Right renal cortex interstitium (tissue), 3 donors: ENCODE measurements around the gene NCLN. TPM values are rescaled to one million over a fixed set of nuclear protein-coding genes. Genes with fewer than 3 reads are reported as not detected.
"Not testable (repeated sequence)": the region's sequence is repeated elsewhere in the genome, so short reads cannot be mapped to it uniquely, and the experiment has no call there.

ENCODE experiments used
- DNase-seq, 3 donors: peaks; one replicate each; pipeline ENCODE4 v3.0.0-alpha.2; 2013; ENCODE audit warnings: low read depth in 3 of 3, low spot score in 2 of 3
- polyA plus RNA-seq, 3 donors: library from polyadenylated mRNA; unstranded; fragments of 120-200 nt; gene quantifications; one replicate each; pipeline ENCODE4 v1.2.1, GENCODE V29; 2013; ENCODE audit not compliant: insufficient read length in 3 of 3

The NCLN gene
- polyA plus RNA-seq, 3 donors = 28.4 to 33.5 (median 33.0) TPM

DNA sequence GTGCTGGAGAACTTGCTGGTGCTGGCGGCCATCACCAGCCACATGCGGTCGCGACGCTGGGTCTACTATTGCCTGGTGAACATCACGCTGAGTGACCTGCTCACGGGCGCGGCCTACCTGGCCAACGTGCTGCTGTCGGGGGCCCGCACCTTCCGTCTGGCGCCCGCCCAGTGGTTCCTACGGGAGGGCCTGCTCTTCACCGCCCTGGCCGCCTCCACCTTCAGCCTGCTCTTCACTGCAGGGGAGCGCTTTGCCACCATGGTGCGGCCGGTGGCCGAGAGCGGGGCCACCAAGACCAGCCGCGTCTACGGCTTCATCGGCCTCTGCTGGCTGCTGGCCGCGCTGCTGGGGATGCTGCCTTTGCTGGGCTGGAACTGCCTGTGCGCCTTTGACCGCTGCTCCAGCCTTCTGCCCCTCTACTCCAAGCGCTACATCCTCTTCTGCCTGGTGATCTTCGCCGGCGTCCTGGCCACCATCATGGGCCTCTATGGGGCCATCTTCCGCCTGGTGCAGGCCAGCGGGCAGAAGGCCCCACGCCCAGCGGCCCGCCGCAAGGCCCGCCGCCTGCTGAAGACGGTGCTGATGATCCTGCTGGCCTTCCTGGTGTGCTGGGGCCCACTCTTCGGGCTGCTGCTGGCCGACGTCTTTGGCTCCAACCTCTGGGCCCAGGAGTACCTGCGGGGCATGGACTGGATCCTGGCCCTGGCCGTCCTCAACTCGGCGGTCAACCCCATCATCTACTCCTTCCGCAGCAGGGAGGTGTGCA is 6.6 kb upstream of the NCLN start:
- DNase-seq = no peak

DNA sequence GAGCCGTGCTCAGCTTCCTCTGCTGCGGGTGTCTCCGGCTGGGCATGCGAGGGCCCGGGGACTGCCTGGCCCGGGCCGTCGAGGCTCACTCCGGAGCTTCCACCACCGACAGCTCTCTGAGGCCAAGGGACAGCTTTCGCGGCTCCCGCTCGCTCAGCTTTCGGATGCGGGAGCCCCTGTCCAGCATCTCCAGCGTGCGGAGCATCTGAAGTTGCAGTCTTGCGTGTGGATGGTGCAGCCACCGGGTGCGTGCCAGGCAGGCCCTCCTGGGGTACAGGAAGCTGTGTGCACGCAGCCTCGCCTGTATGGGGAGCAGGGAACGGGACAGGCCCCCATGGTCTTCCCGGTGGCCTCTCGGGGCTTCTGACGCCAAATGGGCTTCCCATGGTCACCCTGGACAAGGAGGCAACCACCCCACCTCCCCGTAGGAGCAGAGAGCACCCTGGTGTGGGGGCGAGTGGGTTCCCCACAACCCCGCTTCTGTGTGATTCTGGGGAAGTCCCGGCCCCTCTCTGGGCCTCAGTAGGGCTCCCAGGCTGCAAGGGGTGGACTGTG is 5.9 kb upstream of the NCLN start:
- DNase-seq = no peak

DNA sequence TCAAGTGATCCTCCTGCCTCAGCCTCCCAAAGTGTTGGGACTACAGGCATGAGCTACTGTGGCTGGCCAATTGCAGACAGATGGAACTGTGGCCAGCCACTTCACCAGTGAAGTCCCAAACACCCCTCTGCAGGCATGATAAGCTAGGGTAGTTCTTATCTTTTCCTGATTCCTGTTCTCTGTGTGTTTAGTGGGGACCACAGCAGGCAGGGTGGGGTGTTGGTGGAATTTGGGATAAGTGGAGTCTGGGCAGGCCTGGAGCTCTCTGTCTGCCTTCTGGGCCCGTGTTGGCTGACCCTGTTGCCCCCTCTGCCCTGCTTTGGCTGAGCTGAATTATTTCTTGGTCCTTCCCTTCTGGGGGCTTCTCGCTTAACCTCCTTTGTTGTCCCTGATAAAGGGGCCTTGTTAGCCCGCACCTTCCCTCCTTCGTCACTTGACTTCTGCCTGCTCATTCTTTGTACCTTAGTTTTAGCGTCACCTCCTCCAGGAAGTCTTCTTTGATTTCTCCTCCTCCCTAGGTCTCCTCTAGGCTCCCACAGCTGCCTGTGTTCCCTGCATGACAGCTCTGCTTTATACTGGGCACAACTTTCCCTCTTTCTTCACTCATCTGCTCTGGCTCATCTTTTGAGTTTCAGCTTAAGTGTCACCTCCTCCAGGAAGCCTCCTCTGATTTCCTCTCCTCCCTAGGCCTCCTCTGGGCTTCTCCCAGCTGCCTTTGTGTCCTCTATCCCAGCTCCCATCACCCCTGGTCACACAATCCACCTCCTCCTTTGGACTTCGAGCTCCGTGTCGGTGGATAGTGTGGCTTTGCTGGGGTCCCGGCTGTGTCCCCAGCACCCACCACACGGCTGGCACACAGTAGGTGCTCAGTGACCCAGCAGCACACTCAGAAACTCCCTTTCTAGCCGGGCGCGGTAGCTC is 1.7 kb upstream of the NCLN start:
- no peak for DNase-seq

DNA sequence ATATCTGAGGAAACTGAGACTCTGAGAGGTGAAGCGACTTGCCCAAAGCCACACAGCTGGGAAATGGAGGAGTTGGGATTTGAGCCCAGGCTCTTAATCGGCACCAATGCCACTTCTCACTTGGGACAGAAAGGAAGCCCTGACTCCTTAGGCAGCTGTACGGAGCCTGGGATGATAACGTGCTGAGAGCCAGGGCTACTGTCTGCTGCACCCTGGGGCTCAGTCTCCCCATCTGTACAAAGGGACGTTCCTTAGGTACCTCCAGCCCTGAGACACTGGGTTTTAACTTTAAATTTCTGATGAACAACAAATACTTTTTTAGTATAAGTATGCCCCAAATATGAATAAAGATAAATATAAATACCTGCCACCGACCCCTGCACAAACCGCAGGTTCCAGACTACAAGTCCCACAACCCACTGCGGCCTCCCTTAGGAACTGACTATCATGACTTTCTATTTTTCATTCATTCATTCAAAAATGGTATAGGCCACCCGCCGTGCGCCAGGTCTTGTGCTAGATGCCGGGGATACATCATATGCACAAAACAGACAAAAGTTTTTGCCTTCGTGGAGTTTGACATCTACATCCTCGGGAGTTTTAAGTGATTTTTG is 776 bp upstream of the NCLN start:
- DNase-seq = no peak

DNA sequence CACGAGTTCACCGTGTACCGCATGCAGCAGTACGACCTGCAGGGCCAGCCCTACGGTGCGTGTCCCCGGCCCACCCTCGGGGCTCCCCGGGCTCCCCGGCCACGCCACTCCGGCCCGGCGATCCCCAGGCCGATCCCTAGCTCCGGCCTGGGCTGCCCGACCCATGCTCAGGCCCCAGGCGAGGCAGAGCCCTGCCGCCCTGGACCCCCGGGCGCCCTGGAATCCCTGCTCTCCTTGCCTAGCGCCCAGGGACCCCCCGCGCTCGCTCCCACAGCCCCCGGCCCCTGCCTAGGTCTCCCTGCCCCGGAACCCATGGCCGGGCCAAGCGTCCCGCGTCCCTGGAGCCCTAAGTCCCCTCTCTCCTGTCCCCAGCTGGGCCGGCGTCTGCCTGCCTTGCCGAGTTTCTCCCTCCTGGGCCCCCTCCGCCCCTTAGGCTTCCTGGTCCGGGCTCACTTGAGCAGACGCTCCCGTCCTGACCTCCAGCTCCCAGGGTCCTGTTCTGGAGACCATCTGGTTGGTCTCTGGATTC is 494 bp downstream of the NCLN start:
- no peak for DNase-seq

DNA sequence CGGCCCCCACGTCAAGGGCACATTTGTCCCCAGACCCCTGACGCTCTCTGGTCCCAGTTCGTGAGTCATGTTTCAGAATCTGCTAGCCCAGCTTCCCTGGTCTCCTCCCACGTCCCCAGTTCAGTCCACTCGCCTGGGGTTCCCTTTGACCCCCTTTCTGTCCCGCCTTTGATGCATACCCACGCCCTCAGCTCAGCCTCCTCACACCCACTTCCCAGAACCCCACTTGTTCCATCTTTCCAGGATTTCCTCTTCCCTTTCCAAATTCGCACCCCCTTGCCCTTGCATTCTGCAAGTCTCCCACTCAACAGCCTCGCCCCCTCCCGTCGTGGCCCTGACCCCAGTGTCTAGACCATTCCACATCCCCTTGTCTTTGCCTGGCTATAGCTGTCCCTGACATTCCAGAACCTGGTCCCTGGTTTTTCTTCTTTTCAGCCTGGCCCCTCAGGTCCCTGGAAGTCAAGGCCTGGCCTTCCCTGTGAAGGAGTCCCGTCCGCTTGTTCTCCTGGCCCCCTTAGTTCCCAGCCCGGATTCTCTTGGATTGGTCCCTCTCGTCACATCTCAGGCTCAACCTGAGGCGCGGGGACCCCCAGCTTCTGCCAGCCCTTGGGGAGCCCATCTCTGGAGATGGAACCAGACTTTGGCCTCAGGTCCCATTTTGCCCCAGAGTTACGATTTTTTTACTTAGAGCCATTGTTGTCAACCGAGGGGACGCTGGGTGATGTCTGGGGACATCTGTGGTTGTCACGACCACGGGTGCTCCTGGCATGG is 1.3 kb downstream of the NCLN start:
- no peak for DNase-seq

DNA sequence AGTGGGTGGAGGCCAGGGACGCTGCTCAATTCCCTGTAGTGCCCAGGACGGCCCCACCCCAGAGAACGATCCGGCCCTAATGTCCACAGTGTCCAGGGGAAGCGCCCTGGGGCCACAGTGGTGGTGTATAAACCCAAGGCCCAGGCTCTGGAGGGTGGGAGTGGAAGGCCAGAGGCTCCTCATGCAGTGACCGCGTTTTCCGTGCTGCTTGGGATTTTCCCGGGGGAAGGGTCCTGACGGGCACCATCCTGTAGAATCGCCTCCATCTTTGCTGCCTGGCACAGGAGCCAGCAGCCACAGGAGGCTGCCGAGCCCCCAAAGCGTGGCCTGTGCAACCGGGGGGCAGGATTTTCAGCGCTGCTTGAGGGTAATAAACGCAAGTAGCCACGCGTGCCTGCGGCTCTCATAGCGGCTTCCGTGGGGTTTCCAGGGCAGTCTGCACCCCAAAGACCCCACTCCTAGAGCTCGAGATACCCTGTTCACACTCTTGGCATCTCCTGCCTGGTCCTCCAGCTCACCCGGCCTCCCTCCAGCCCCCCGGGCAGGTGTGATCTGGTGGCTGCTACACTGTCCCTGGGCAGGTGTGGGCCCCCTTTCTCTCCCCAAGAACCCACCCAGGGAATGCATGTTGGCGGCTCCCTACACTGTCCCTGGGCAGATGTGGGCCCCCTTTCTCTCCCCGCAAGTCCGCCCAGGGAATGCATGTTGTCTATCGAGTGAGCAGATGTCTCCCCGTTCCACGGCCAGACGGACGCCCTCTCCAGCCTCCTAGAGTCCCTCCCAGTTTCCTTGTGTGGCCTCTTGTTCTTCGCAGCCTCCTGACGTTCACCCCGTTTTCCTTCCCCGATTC is 2.2 kb downstream of the NCLN start:
- DNase-seq = no peak

DNA sequence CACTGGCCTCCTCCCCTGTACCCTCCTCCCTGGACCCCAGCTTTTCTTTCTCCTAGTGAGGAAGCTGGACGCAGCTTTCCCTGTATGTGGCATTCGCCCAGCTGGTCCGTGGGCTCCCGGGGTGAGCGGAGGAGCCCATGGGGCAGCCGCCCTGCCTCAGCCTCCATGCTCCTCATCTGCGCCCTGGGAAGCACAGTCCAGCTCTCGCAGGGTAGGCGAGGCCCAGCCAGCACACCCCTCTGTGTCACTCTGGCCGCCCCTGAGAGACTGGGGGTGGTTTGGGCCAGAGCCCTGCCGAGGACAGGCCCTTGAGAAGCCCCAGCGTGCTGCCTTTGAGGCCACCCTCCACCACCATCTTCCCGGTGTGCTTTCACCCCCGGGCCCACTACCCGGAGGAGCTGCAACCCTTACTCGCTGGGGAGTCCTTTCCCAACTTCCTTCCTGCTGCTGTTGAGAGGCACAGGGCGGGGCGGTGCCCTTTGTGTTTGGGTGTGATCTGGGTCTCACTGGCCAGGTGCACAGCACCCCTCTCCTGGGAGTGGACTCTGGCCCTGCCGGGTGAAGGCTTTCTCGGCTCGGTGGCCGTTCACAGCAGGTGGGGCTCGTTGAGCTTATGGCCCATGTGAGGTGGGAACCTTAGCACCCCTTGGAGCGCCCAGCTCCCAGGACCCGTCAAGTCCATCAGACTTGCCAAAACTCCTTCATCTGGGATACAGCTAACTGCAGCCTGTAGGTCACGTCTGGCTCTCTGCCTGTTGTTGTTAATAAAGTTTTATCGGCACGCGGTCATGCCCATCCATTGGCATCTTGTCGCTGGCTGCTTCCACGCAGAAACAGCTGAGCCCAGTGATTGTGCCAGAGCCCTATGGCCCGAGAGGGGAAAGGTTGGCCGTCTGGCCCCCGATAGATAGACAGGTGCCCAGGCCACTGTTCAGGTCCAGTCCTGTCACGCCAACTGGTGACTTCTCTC is 3.2 kb downstream of the NCLN start:
- DNase-seq = no peak

DNA sequence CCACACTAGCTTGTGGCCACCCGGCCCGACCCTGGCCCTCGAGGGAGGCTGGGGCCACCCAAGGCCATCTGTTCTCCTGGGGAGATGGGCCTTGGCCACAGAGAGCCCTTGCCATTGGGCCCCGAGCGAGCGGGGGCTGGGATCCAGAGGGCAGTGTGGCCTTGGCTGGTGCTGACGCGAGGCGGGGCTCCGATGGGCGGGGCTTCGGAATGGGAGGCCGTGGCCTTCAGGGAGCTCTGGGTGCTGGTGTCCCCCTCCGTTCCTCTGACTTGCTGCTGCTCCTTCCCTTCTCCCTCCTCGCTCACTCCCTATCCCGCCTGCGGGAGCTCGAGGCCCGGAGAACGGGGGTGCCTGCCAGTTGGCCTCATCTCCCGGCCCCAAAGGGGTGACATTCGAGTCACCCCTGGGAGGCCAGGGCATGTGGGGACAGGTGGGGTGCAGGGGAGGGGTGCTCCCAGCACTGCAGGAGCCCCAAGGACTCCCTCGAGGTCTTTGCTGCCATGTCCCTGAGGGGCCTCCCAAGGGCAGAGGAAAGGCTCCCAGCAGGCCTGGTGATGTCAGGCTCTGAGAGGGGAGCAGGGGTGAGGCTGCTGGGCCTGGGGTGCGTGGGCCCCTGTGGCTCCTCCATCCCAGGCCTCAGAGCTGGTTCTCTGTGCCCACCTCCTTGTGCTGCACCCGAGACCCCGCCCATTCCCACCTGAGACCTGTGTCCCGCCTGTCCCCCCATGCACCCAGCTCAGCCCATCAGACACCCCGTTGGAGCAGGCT is 4.2 kb downstream of the NCLN start:
- no peak for DNase-seq

DNA sequence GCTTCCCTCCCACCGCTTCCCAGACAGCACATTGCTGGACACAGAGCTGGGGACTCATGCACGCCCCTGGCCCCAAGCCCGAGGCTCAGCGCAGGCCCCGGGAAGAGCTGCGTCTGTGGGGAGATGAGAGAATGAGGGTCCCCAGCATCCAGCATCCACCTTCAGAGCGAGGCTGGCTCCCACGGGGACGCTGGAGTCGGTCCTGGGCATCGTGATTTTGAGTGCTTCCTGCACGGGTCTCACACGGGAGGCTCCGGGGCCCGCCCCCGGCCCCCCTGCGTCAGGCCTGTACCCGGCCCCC is 4.7 kb downstream of the NCLN start:
- no peak for DNase-seq

DNA sequence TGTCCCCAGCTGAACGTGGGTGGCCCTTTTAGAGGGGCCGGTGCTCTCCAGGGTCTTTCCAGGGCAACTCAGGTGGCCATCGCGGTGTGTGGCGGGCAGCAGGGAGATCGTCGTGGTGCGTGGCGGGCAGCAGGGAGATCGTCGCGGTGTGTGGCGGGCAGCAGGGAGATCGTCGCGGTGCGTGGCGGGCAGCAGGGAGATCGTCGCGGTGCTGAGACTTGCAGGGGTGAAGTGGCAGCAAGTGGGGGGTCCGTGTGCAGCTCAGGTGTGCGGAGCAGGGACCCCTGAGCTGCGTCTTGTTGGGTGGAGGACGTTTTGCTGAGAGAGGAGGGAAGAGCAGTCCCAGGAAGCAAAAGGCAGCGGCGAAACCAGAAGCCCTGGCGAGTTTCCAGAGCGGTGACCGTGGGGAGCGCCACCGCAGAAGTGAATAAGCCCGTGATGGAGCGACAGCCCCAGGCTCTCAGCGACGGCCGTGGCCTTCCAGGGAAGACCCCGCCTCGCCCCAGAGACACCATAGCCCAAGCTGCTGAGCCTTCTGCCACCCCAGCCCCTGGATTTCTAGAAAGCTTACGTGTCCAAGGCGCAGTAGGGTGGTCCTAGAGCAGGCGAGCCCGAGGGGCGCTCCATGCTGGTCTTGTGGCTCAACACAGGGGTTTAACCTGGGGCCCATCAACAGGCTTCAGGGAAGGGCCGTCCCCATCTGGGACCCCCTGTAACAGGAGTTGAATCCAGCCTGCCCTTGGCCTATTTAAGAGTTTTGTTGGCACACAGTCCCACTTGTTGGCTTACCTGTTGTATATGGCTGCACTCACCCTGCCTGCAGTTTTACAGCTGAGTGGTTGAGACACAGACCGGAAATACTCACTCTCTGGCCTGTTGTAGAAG is 5.4 kb downstream of the NCLN start:
- DNase-seq = no peak

DNA sequence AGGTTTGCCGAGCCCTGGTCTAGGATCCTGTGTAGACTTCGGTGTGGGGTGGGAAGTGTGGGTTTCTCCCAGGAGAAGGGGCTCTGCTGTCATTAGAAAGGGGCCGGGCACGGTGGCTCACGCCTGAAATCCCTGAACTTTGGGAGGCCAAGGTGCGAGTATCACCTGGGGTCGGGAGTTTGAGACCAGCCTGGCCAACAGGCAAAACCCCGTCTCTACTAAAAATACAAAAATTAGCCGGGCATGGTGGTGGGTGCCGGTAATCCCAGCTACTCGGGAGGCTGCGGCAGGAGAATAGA is 6.0 kb downstream of the NCLN start:
- DNase-seq = not testable (repeated sequence)

DNA sequence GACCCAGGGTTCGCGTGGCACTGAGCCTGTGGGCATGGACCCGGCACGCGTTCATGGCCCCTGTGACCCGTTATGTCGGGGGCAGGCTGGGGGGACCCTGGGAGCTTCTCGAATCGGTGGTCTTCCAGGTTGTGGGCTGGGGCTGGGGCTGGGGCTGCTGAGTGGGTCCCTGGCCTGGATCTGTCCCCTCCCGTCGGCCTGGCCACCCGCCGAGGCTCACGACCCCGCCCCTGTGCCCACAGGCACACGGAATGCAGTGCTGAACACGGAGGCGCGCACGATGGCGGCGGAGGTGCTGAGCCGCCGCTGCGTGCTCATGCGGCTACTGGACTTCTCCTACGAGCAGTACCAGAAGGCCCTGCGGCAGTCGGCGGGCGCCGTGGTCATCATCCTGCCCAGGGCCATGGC is 6.5 kb downstream of the NCLN start:
- no peak for DNase-seq

DNA sequence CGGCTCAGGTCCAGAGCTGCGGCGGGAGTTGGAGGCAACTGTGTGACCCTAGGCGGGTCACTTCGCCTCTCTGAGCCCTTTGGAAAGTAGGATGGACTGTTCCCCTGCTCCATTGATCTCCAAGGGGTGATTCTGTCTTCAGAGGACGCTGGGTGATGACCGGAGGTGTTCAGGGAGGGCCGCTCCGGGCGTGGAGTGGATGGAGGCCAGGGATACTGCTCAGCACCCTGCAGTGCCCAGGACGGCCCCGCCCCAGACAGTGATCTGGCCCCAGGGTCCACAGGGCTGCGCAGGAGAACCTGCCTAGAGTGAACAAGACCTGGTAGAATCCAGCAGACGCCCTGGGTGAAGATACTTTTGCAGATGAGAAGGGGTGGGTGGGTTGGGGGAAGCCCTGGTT is 7.0 kb downstream of the NCLN start:
- DNase-seq = no peak

DNA sequence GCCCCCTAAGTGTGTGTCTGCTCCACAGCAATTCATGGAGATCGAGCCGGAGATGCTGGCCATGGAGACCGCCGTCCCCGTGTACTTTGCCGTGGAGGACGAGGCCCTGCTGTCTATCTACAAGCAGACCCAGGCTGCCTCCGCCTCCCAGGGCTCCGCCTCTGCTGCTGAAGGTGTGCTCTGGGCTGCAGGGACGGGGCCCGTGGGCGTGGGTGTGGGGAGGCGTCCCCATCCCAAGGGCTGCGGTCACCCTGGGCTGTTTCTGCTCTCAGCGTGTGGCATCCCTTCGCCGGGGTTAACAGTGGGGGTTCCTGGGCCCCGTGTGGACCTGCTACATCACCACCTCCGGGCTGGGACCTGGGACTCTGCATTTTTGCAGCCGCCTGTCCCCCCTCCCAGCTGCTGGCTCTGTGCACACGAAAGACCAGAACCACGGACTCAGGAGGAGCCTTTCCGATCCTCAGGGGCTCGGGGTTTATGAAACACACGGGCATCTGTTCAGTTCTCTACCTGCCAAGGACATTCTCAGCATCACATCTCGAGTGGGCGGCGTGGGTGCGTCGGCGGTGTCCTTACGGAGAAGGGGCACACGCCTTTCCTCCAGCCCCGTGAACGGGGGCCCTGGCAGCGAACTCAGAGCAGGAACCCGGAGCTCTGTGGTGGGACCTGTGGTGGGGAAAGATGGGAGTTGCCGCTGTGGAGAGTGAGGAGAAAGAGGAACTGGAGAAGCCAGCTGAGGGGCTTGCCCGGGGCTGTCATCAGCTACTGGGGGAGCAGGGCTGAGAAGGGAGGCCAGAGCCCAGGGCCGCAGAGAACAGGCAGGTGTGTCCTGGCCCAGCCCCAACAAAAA is 7.8 kb downstream of the NCLN start:
- no peak for DNase-seq
